ENCODE measurements around the gene SNAPC3. TPM values are rescaled to one million over a fixed set of nuclear protein-coding genes. Genes with fewer than 3 reads are reported as not detected.

The SNAPC3 gene
- total RNA-seq, 1 donor from 2014 or later = 68.7 TPM

- H3K4me1 ChIP-seq = no peaks in the 10 kb centered on the region
- H2AFZ ChIP-seq (replicated peaks) = no peak overlapping the region
- TF ChIP-seq EZH2phosphoT487 (IDR thresholded peaks at IDR 0.05) (no peak), EZH2 (IDR thresholded peaks at IDR 0.05) (no peak), CTCF (IDR thresholded peaks at IDR 0.05) (no peak)
- no peaks in the 10 kb centered on the region for H3K27me3 ChIP-seq
- peaks cover 8% of the 10 kb centered on the region for H3K4me1 Mint-ChIP-seq
- H4K20me1 ChIP-seq (ENCODE audit: low read depth) = no peaks in the 10 kb centered on the region
- no peaks in the 10 kb centered on the region for H3K36me3 Mint-ChIP-seq
- no peaks in the 10 kb centered on the region for H3F3A ChIP-seq (ENCODE audit: low read depth)
- H3K9me3 Mint-ChIP-seq = peaks cover 1% of the 10 kb centered on the region
- H3K79me2 ChIP-seq (ENCODE audit: low read depth) = no peaks in the 10 kb centered on the region
- H3K4me3 ChIP-seq = no peak overlapping the region
- H3K36me3 ChIP-seq = no peaks in the 10 kb centered on the region
- H3K9me3 ChIP-seq (ENCODE audit: low read depth) = no peaks in the 10 kb centered on the region
- no peak overlapping the region for H3K27ac Mint-ChIP-seq
- peaks cover 9% of the 10 kb centered on the region for H3K27me3 Mint-ChIP-seq (ENCODE audit: insufficient read depth, low read depth)
- DNase-seq (ENCODE audit: low spot score) = no peak
- no peak overlapping the region for H3K9ac ChIP-seq
- H3K4me2 ChIP-seq = no peak overlapping the region
- no peak overlapping the region for H3K4me3 Mint-ChIP-seq
- H3K27ac ChIP-seq = no peak overlapping the region
These were observed 5.0 kb upstream of the SNAPC3 start for GRCh38 chr9:15417626-15418025.

DNA sequence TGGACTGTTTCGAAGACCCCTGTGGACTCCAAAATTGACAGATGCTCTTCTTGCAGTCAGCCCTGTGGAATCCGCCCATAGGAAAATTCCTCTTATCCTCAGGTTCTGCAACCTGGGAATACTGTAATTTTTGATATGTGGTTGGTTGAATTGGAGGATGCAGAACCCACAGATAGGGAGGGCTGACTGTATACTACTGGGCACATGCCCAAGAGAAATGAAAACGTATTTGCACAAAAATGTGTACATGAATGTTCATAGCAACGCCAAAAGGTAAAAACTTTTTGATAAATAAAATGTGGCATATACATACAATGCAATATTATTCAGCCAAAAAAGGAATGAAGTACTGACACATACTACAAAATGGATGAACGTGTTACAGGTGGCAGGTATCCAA is 1.9 kb upstream of the SNAPC3 start:
- Mint-ChIP-seq H3K9me3 (no peaks in the 10 kb centered on the region), H3K27ac (no peak overlapping the region), H3K4me3 (no peak overlapping the region), H3K36me3 (peaks cover 13% of the 10 kb centered on the region), H3K4me1 (peaks cover 26% of the 10 kb centered on the region), H3K27me3 (ENCODE audit: insufficient read depth, low read depth) (peaks cover 9% of the 10 kb centered on the region)
- Histone ChIP-seq H3K4me2 (no peak overlapping the region), H3F3A (ENCODE audit: low read depth) (no peaks in the 10 kb centered on the region), H3K79me2 (ENCODE audit: low read depth) (peaks cover 32% of the 10 kb centered on the region), H3K36me3 (no peaks in the 10 kb centered on the region), H3K4me3 (no peak overlapping the region), H3K9me3 (ENCODE audit: low read depth) (no peaks in the 10 kb centered on the region), H3K4me1 (peaks cover 6% of the 10 kb centered on the region), H3K27ac (no peak overlapping the region), H3K27me3 (no peaks in the 10 kb centered on the region), H2AFZ (replicated peaks) (no peak overlapping the region), H3K9ac (no peak overlapping the region), H4K20me1 (ENCODE audit: low read depth) (peaks cover 15% of the 10 kb centered on the region)
- DNase-seq (ENCODE audit: low spot score) = no peak
- no peak for TF ChIP-seq EZH2 (IDR thresholded peaks at IDR 0.05)
- TF ChIP-seq CTCF (IDR thresholded peaks at IDR 0.05) = no peak
- TF ChIP-seq EZH2phosphoT487 (IDR thresholded peaks at IDR 0.05) = no peak

DNA sequence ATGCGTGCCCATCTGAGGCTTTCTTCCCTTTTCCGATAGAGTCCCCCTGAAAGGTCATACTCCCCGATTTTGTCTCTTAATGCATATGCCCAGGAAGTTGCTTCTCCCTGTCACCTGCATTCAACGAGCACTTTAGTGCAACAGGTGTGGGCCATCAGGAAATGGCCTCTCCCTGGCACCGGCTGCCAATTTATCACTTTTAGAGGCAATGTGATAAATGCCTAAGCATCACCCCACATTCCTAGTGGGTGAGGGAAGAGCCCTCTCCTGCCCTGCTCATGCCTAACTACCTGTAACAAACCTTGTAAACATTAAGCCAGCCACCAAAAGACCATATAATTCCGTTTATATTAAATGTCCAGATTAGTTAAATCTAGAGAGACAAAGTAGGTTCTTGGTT is 1.1 kb upstream of the SNAPC3 start:
- peaks cover 18% of the 10 kb centered on the region for H3K36me3 Mint-ChIP-seq
- H3K4me2 ChIP-seq = no peak overlapping the region
- peaks cover 15% of the 10 kb centered on the region for H4K20me1 ChIP-seq (ENCODE audit: low read depth)
- H2AFZ ChIP-seq (replicated peaks) = no peak overlapping the region
- no peaks in the 10 kb centered on the region for H3K27me3 ChIP-seq
- H3K4me1 ChIP-seq = peaks cover 6% of the 10 kb centered on the region
- peak overlapping the region; percentile 99 for H3K4me3 Mint-ChIP-seq
- H3K36me3 ChIP-seq = peaks cover 5% of the 10 kb centered on the region
- TF ChIP-seq EZH2 (IDR thresholded peaks at IDR 0.05) = no peak
- TF ChIP-seq CTCF (IDR thresholded peaks at IDR 0.05) = no peak
- TF ChIP-seq EZH2phosphoT487 (IDR thresholded peaks at IDR 0.05) = no peak
- no peaks in the 10 kb centered on the region for H3K9me3 Mint-ChIP-seq
- no peak overlapping the region for H3K27ac Mint-ChIP-seq
- H3K9ac ChIP-seq = no peak overlapping the region
- H3K9me3 ChIP-seq (ENCODE audit: low read depth) = no peaks in the 10 kb centered on the region
- no peak overlapping the region for H3K27ac ChIP-seq
- H3K27me3 Mint-ChIP-seq (ENCODE audit: insufficient read depth, low read depth) = peaks cover 9% of the 10 kb centered on the region
- H3K79me2 ChIP-seq (ENCODE audit: low read depth) = peaks cover 39% of the 10 kb centered on the region
- H3F3A ChIP-seq (ENCODE audit: low read depth) = no peaks in the 10 kb centered on the region
- no peak overlapping the region for H3K4me3 ChIP-seq
- DNase-seq (ENCODE audit: low spot score) = no peak
- peaks cover 30% of the 10 kb centered on the region for H3K4me1 Mint-ChIP-seq

Measured in neural progenitor cell (in vitro differentiated cells).